NCI-H510A treated with DMSO at 0.1 percent for 48 hours (cell line): Measurements from ENCODE around the gene IRF8.

Source experiments
- DNase-seq: peaks from one replicate; lab custom pipeline; 2025; lab: John Stamatoyannopoulos, UW

IRF8 gene

GRCh38 chr16:85958731-85959130, 59.8 kb downstream of the IRF8 start:
- no peak for DNase-seq

- DNase-seq = no peak
Observed at GRCh38 chr16:85959686-85960085, 60.7 kb downstream of the IRF8 start.

GRCh38 chr16:85960486-85961046, 61.6 kb downstream of the IRF8 start:
- no peak for DNase-seq

- no peak for DNase-seq
Observed at GRCh38 chr16:85961988-85962915, 63.3 kb downstream of the IRF8 start.

GRCh38 chr16:85963753-85964285, 64.9 kb downstream of the IRF8 start:
- no peak for DNase-seq

GRCh38 chr16:85965125-85965524, 66.2 kb downstream of the IRF8 start:
- no peak for DNase-seq

GRCh38 chr16:85967111-85967510, 68.1 kb downstream of the IRF8 start:
- no peak for DNase-seq

- no peak for DNase-seq
Observed at GRCh38 chr16:85968041-85968920, 69.3 kb downstream of the IRF8 start.

- DNase-seq = no peak
Observed at GRCh38 chr16:85969159-85969558, 70.2 kb downstream of the IRF8 start.

GRCh38 chr16:85969591-85969990, 70.6 kb downstream of the IRF8 start:
- no peak for DNase-seq

- DNase-seq = no peak
Observed at GRCh38 chr16:85970016-85970733, 71.2 kb downstream of the IRF8 start.

GRCh38 chr16:85970738-85971137, 71.8 kb downstream of the IRF8 start:
- no peak for DNase-seq
